ENCODE data around the gene SLC3A2. TPM values are rescaled to one million over a fixed set of nuclear protein-coding genes. Genes with fewer than 3 reads are reported as not detected.

SLC3A2 gene
- total RNA-seq, 6 experiments from 2014 or later = 39.8 to 106 (median 63.0) TPM

DNA sequence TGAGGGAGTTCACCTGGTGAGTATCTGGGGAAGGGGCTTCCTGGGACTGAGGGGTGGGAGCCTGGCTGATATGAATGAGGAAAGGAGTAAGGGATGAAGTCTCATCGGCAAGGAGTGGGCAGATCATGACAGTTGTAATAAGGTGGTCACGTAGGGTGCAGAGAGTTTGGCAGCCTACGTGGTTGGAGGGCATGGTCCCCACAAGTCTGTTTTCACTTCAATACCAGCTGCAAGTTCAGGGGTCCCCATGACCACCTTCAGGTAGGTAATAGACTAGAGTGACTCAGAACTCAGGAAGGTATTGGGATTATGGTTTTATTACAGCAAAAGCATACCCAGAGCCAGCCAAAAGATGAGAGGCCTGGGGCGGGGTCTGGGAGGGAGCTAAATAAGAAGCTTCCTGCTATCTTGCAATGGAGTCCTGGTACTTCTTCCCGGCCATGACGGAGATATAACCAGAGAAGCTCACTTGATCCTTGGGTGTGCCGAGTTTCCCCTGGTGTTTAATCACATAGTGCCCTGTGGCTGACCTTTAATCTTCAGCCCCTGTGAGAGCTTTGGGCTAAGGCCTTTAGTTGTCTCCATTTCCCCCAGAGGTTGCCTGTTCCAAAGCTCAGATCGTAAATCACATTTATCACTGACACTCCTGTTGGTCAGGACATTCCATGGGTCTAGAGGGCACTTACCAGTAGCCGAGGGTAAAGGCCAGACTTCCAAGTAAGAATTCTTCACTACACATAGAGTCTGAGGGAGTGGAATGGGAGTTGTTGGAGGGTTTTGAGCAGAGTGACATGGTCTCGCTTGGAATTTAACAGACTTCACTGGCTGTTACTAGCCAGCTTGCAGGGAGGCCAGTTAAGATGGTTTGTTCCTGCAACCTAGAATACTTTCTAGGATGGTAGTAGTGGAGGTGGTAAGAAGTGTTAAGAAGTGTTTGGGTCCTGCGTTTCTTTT is 9.1 kb downstream of the SLC3A2 start:
- ATAC-seq = peak in 3 of 4 donors; percentile 51 to 59 (median 52)

GRCh38 chr11:62892077-62892922 is 11.6 kb downstream of the SLC3A2 start:
- Histone ChIP-seq H3K9me3 (no peaks in the 10 kb centered on the region), H3K36me3 (peaks cover 9 to 21% (median 16%) of the 10 kb centered on the region in 4 donors), H3K4me3 (no peak overlapping the region), H3K4me1 (no peaks in the 10 kb centered on the region), H3K27me3 (no peaks in the 10 kb centered on the region), H3K27ac (no peak overlapping the region)
- WGBS (ENCODE audit: insufficient coverage, low coverage, low lambda C conversion rate, missing lambda C conversion rate) = 92% methylated on average over 10 of the region's 10 CpGs
- TF ChIP-seq, protein P1, sequence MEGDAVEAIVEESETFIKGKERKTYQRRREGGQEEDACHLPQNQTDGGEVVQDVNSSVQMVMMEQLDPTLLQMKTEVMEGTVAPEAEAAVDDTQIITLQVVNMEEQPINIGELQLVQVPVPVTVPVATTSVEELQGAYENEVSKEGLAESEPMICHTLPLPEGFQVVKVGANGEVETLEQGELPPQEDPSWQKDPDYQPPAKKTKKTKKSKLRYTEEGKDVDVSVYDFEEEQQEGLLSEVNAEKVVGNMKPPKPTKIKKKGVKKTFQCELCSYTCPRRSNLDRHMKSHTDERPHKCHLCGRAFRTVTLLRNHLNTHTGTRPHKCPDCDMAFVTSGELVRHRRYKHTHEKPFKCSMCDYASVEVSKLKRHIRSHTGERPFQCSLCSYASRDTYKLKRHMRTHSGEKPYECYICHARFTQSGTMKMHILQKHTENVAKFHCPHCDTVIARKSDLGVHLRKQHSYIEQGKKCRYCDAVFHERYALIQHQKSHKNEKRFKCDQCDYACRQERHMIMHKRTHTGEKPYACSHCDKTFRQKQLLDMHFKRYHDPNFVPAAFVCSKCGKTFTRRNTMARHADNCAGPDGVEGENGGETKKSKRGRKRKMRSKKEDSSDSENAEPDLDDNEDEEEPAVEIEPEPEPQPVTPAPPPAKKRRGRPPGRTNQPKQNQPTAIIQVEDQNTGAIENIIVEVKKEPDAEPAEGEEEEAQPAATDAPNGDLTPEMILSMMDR (IDR thresholded peaks at IDR 0.05) = no peak
- no peak for TF ChIP-seq POLR2A (IDR thresholded peaks at IDR 0.05)
- DNase-seq (no peak), ATAC-seq (no peak)
- intact Hi-C loops (cut with DNase I) = no loop called here

More for the DNA sequence above, 9.1 kb downstream of the SLC3A2 start:
- TF ChIP-seq POLR2A (IDR thresholded peaks at IDR 0.05) = no peak
- TF ChIP-seq, protein P1 (IDR thresholded peaks at IDR 0.05) = no peak
- Histone ChIP-seq H3K4me1 (no peaks in the 10 kb centered on the region), H3K27ac (no peak overlapping the region), H3K4me3 (no peak overlapping the region), H3K36me3 (peaks cover 9 to 46% (median 33%) of the 10 kb centered on the region in 4 donors), H3K27me3 (no peaks in the 10 kb centered on the region), H3K9me3 (no peaks in the 10 kb centered on the region)
- WGBS (ENCODE audit: insufficient coverage, low coverage, low lambda C conversion rate, missing lambda C conversion rate) = 65% methylated on average over 6 of the region's 11 CpGs
- DNase-seq = no peak
- intact Hi-C loops (cut with DNase I) = no loop called here

DNA sequence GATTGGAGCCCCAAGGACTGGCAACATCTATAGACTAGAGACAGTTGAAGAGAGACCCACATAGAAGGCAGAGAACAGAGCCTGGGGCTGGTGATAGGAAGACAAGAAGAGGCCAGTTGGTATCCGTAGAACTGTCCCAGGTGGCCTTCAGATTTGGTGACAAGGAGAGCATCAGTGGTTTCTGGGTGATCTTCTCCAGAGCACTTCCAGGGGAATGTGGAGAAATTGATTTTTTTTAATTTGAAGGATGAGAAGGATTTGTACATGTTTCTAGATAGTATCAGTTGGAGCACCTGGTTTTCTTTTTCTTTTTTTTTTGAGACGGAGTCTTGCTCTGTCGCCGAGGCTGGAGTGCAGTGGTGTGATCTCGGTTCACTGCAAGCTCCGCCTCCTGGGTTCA is 14.8 kb downstream of the SLC3A2 start:
- TF ChIP-seq, protein P1 (IDR thresholded peaks at IDR 0.05) = no peak
- TF ChIP-seq POLR2A (IDR thresholded peaks at IDR 0.05) = no peak
- intact Hi-C loops (cut with DNase I) = no loop called here
- Histone ChIP-seq H3K4me1 (no peaks in the 10 kb centered on the region), H3K27ac (no peak overlapping the region), H3K36me3 (no peaks in the 10 kb centered on the region), H3K9me3 (no peaks in the 10 kb centered on the region), H3K27me3 (no peaks in the 10 kb centered on the region), H3K4me3 (no peak overlapping the region)
- no peak for DNase-seq
- WGBS (ENCODE audit: insufficient coverage, low coverage, low lambda C conversion rate, missing lambda C conversion rate) = 79% methylated on average over 4 of the region's 6 CpGs
- no peak for ATAC-seq

GRCh38 chr11:62896049-62896448 is 15.4 kb downstream of the SLC3A2 start:
- H3K4me1 ChIP-seq = no peaks in the 10 kb centered on the region
- no peaks in the 10 kb centered on the region for H3K9me3 ChIP-seq
- H3K27ac ChIP-seq = no peak overlapping the region
- no peak for TF ChIP-seq POLR2A (IDR thresholded peaks at IDR 0.05)
- TF ChIP-seq, protein P1 (IDR thresholded peaks at IDR 0.05) = no peak
- DNase-seq (no peak), ATAC-seq (peak in 2 of 4 donors; percentile 16 to 19)
- intact Hi-C loops (cut with DNase I) = no loop called here
- H3K4me3 ChIP-seq = no peak overlapping the region
- H3K36me3 ChIP-seq = no peaks in the 10 kb centered on the region
- 53% methylated on average over 7 of the region's 10 CpGs for WGBS (ENCODE audit: insufficient coverage, low coverage, low lambda C conversion rate, missing lambda C conversion rate)
- H3K27me3 ChIP-seq = no peaks in the 10 kb centered on the region
